Smooth muscle cell (in vitro differentiated cells): Measurements from ENCODE around the gene CDK1. TPM values are rescaled to one million over a fixed set of nuclear protein-coding genes. Genes with fewer than 3 reads are reported as not detected.

Experiments
- DNase-seq: peaks from one replicate; lab custom pipeline; 2025; ENCODE audit not compliant: unreplicated experiment; lab: John Stamatoyannopoulos, UW
- H2AFZ ChIP-seq: fragments of 200-600 bp; sonication (generic); 2 replicates; pipeline ENCODE4 v1.6.0; 2016; ENCODE audit warnings: antibody characterized with exemption, low read depth, mild to moderate bottlenecking
- H3F3A ChIP-seq: fragments of 200-600 bp; sonication (generic); 2 replicates; pipeline ENCODE4 v1.6.0; 2017; ENCODE audit warnings: antibody characterized with exemption, low read depth
- H3K27ac ChIP-seq: fragments of 200-600 bp; sonication (generic); 2 replicates; pipeline ENCODE4 v1.5.1; 2016; ENCODE audit warnings: low read depth, mild to moderate bottlenecking
- H3K27me3 ChIP-seq: fragments of 200-600 bp; sonication (generic); 2 replicates; pipeline ENCODE4 v1.6.1; 2016; ENCODE audit warnings: low read depth, mild to moderate bottlenecking
- H3K36me3 ChIP-seq: fragments of 200-600 bp; sonication (generic); 2 replicates; pipeline ENCODE4 v1.5.1; 2016; ENCODE audit warnings: low read depth
- H3K4me1 ChIP-seq: fragments of 200-600 bp; sonication (generic); 2 replicates; pipeline ENCODE4 v1.5.1; 2016; ENCODE audit warnings: low read depth
- H3K4me2 ChIP-seq: fragments of 200-600 bp; sonication (generic); 2 replicates; pipeline ENCODE4 v1.6.0; 2016; ENCODE audit warnings: mild to moderate bottlenecking
- H3K4me3 ChIP-seq: fragments of 200-600 bp; sonication (generic); 2 replicates; pipeline ENCODE4 v1.5.1; 2016; ENCODE audit warnings: mild to moderate bottlenecking
- H3K79me2 ChIP-seq: fragments of 200-600 bp; sonication (generic); 2 replicates; pipeline ENCODE4 v1.6.0; 2016; ENCODE audit warnings: low read depth, mild to moderate bottlenecking
- H3K9ac ChIP-seq: fragments of 200-600 bp; sonication (generic); 2 replicates; pipeline ENCODE4 v1.6.0; 2016; ENCODE audit warnings: low read depth
- H3K9me3 ChIP-seq: fragments of 200-600 bp; sonication (generic); replicated peaks from 2 replicates; pipeline ENCODE4 v1.5.1; 2016; ENCODE audit warnings: low read depth
- H4K20me1 ChIP-seq: fragments of 200-600 bp; sonication (generic); 2 replicates; pipeline ENCODE4 v1.6.0; 2016; ENCODE audit warnings: low read depth
- CTCF ChIP-seq: fragments of 200-600 bp; sonication (generic); IDR thresholded peaks from 2 replicates; pipeline ENCODE4 v1.5.1; 2017; ENCODE audit warnings: borderline replicate concordance, mild to moderate bottlenecking, antibody characterized with exemption; ENCODE audit not compliant: insufficient read depth, poor library complexity, severe bottlenecking
- WGBS: methylation state at CpG from one replicate; pipeline ENCODE4 v1.1.7; 2016; ENCODE audit warnings: low lambda C conversion rate; 5-methylcytosine and 5-hydroxymethylcytosine counted together
- polyA plus RNA-seq: library from polyadenylated mRNA; unstranded; fragments of >200 nt; fragmentation: Nextera tagmentation; extraction: Ambion mirVana; gene quantifications from 2 replicates; pipeline ENCODE4 v1.2.1, GENCODE V29; 2016
- total RNA-seq: library from RNA; depleted of rRNA; stranded (reverse); fragments of >200 nt; gene quantifications from 2 replicates; pipeline ENCODE4 v1.2.3, GENCODE V29; 2014

Gene CDK1
- total and polyA plus RNA-seq, 2 experiments from 2014 or later, result 46.6 to 56.5 TPM

DNA sequence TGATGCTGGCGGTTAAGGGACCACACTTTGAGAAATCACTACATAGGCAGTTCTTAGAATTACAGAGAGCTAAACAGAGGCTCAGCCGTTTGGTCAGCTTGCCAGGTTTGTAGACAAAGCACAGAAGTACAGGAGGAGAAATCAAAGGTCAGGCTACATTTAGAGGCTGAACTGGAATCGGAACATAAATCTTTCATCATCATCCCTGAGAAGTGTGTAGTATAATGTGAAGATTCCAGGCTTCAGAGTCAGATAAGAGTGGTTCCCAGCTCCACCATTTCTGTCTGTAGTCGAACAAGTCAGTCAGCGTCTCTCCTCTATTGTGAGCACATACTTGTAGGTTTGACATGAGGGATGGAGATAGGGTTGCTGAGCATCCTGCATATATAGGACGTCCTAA, 18.9 kb downstream of the CDK1 start:
- WGBS, result 77% methylated on average over 6 of the region's 6 CpGs
- Histone ChIP-seq H4K20me1 (no peaks in the 10 kb centered on the region), H3K9me3 (no peaks in the 10 kb centered on the region), H3K4me3 (no peak overlapping the region), H3K4me1 (peaks cover 8% of the 10 kb centered on the region), H3K9ac (no peak overlapping the region), H3K27me3 (no peaks in the 10 kb centered on the region), H3K4me2 (no peak overlapping the region), H3K27ac (no peak overlapping the region), H3F3A (peaks cover 7% of the 10 kb centered on the region), H3K79me2 (no peaks in the 10 kb centered on the region), H3K36me3 (no peaks in the 10 kb centered on the region), H2AFZ (no peak overlapping the region)
- DNase-seq, result no peak
- TF ChIP-seq CTCF, result no peak

- Histone ChIP-seq H2AFZ (no peak overlapping the region), H3K4me3 (no peak overlapping the region), H3K36me3 (no peaks in the 10 kb centered on the region), H3K4me2 (no peak overlapping the region), H3K27ac (no peak overlapping the region), H3K4me1 (peaks cover 8% of the 10 kb centered on the region), H3F3A (peaks cover 9% of the 10 kb centered on the region), H3K9ac (no peak overlapping the region), H3K9me3 (no peaks in the 10 kb centered on the region), H3K27me3 (no peaks in the 10 kb centered on the region), H4K20me1 (no peaks in the 10 kb centered on the region), H3K79me2 (no peaks in the 10 kb centered on the region)
- no peak for TF ChIP-seq CTCF
- DNase-seq, result no peak
- 34% methylated on average over 3 of the region's 3 CpGs for WGBS
Measured at GRCh38 chr10:60798031-60798430, 19.8 kb downstream of the CDK1 start.

GRCh38 chr10:60798870-60799269, 20.6 kb downstream of the CDK1 start:
- 87% methylated on average over 4 of the region's 4 CpGs for WGBS
- H3K4me2 ChIP-seq, result no peak overlapping the region
- no peaks in the 10 kb centered on the region for H3K36me3 ChIP-seq
- no peak for TF ChIP-seq CTCF
- no peak overlapping the region for H3K4me3 ChIP-seq
- peaks cover 8% of the 10 kb centered on the region for H3K4me1 ChIP-seq
- H3K27ac ChIP-seq, result no peak overlapping the region
- no peaks in the 10 kb centered on the region for H4K20me1 ChIP-seq
- DNase-seq, result no peak
- H3K79me2 ChIP-seq, result no peaks in the 10 kb centered on the region
- peaks cover 9% of the 10 kb centered on the region for H3F3A ChIP-seq
- H3K27me3 ChIP-seq, result no peaks in the 10 kb centered on the region
- H2AFZ ChIP-seq, result no peak overlapping the region
- H3K9me3 ChIP-seq, result no peaks in the 10 kb centered on the region
- no peak overlapping the region for H3K9ac ChIP-seq

DNA sequence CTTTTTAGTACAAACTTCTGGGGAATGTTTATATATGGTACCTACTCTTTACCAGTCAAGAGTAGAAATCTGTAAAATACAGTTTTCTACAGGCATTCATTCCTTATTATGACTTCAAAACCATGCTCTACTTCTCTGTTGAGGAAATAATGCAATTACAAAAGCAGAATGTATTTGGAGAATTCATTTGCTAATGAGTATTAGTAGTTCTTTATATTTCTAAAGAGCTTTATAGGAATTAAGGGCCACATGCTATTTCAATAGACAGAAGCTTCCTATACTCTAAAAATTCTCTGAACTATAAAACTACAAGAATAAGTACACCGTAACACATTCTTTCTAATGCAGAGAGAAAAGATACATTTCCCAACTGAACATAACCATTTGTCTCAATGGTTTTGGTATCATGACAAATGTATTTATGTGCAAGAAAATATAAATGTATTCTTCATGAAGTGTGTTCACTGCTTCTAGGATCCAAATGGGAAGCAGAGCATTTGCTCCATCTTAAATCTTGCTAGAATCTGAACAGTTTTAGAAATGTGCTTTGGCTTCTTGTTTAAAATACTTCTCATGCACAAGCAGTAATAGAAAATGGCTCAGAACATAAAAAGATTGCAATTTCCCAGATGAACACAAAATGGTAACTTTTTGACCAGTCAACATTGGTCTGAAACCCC, 21.8 kb downstream of the CDK1 start:
- H3K27ac ChIP-seq, result no peak overlapping the region
- no peak overlapping the region for H3K9ac ChIP-seq
- H3K4me3 ChIP-seq, result no peak overlapping the region
- H3K36me3 ChIP-seq, result no peaks in the 10 kb centered on the region
- no peak overlapping the region for H3K4me2 ChIP-seq
- no peaks in the 10 kb centered on the region for H4K20me1 ChIP-seq
- H2AFZ ChIP-seq, result peak overlapping the region; percentile 47
- H3K4me1 ChIP-seq, result peaks cover 8% of the 10 kb centered on the region
- H3K27me3 ChIP-seq, result no peaks in the 10 kb centered on the region
- DNase-seq, result no peak
- no peaks in the 10 kb centered on the region for H3K9me3 ChIP-seq
- peaks cover 9% of the 10 kb centered on the region for H3F3A ChIP-seq
- no peaks in the 10 kb centered on the region for H3K79me2 ChIP-seq
- WGBS, result 93% methylated on average over 1 of the region's 1 CpG
- TF ChIP-seq CTCF, result no peak
